ENCODE measurements around the gene SGIP1.

DNA sequence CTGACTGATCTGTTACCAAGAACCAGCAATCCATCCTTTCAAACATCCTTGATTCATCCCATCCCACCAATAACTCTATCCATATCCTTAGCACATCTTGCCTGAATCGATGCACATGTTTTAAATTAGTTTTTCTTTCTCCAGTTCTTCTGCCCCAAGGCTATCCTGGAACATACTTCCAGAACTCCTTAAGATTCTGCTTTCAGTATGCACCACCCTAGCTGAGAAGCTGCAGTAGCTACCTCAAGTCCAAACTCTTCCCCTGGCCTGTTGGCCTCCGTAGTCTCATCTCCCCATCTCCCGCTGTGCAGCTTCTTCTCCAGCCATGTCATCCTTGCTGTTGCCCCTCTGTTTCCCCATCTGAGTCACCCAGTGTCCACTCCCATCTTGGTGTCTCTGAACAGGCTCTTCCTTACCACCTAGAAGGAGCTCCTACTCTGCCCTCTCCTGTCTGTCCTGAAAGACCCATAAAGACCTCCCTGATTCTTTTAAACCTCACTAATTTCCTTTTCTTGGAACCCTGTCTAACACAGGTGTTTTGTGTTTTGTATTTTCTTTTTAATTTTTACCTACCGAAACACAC lies 108.0 kb downstream of the SGIP1 start:
- no peak for TF ChIP-seq CTCF (IDR thresholded peaks at IDR 0.05)
- no peak for TF ChIP-seq POLR2A (IDR thresholded peaks at IDR 0.05)
- no peak for TF ChIP-seq EP300 (IDR thresholded peaks at IDR 0.05)
